MCF 10A (cell line): ENCODE results near the gene HNRNPUL1. TPM values are rescaled to one million over a fixed set of nuclear protein-coding genes. Genes with fewer than 3 reads are reported as not detected.

Experiments used
- BruUV-seq: library from RNA; stranded (reverse); fragments of 400-500 nt; replicated peaks from 2 replicates; lab custom pipeline; 2021; lab: Mats Ljungman, UMichigan
- CTCF ChIA-PET: fragments of 300-600 bp; sonication (Branson Sonifier 250); formaldehyde crosslinking; extraction: SDS; loops from one replicate; lab custom pipeline; 2021; ENCODE audit warnings: antibody characterized with exemption, inconsistent platforms; lab: Yijun Ruan, JAX
- POLR2A ChIA-PET: fragments of 300-600, 350-650 bp; sonication (Branson Sonifier 250); formaldehyde crosslinking; extraction: SDS; loops from one replicate; lab custom pipeline; 2020; ENCODE audit warnings: antibody characterized with exemption, inconsistent platforms; lab: Yijun Ruan, JAX
- DNase-seq: peaks from one replicate; pipeline ENCODE4 v3.0.0-alpha.2; 2018; ENCODE audit not compliant: unreplicated experiment
- H3K27ac Mint-ChIP-seq: one replicate; pipeline ENCODE4 v1.8.0; 2022; ENCODE audit warnings: mild to moderate bottlenecking, low read depth, mixed read lengths; ENCODE audit not compliant: unreplicated experiment
- H3K27me3 Mint-ChIP-seq: one replicate; pipeline ENCODE4 v1.8.0; 2022; ENCODE audit warnings: mixed read lengths; ENCODE audit not compliant: insufficient read depth, unreplicated experiment
- H3K36me3 Mint-ChIP-seq: one replicate; pipeline ENCODE4 v1.8.0; 2022; ENCODE audit warnings: mild to moderate bottlenecking, moderate library complexity, mixed read lengths; ENCODE audit not compliant: insufficient read depth, unreplicated experiment
- H3K4me1 Mint-ChIP-seq: one replicate; pipeline ENCODE4 v1.8.0; 2022; ENCODE audit warnings: mixed read lengths; ENCODE audit not compliant: insufficient read depth, unreplicated experiment
- H3K4me3 Mint-ChIP-seq: one replicate; pipeline ENCODE4 v1.8.0; 2022; ENCODE audit warnings: mild to moderate bottlenecking, moderate library complexity, mixed read lengths; ENCODE audit not compliant: unreplicated experiment
- H3K9me3 Mint-ChIP-seq: one replicate; pipeline ENCODE4 v1.8.0; 2022; ENCODE audit warnings: mixed read lengths; ENCODE audit not compliant: unreplicated experiment
- intact Hi-C: fragments of 100-400 bp; cut with micrococcal nuclease; formaldehyde crosslinking; loops from 2 replicates; pipeline ENCODE4 v1.14.1; 2022
- total RNA-seq: library from RNA; stranded (reverse); gene quantifications from 2 replicates; pipeline ENCODE4 v1.2.3, GENCODE V29; 2022
- TF ChIP-seq, protein P1 (sequence below): fragments of 200-600 bp; IDR thresholded peaks from one replicate; pipeline ENCODE4 v1.8.0; 2022; ENCODE audit warnings: antibody characterized with exemption, mild to moderate bottlenecking; ENCODE audit not compliant: unreplicated experiment

HNRNPUL1 gene
- total RNA-seq, 1 experiment from 2014 or later = 204 TPM

DNA sequence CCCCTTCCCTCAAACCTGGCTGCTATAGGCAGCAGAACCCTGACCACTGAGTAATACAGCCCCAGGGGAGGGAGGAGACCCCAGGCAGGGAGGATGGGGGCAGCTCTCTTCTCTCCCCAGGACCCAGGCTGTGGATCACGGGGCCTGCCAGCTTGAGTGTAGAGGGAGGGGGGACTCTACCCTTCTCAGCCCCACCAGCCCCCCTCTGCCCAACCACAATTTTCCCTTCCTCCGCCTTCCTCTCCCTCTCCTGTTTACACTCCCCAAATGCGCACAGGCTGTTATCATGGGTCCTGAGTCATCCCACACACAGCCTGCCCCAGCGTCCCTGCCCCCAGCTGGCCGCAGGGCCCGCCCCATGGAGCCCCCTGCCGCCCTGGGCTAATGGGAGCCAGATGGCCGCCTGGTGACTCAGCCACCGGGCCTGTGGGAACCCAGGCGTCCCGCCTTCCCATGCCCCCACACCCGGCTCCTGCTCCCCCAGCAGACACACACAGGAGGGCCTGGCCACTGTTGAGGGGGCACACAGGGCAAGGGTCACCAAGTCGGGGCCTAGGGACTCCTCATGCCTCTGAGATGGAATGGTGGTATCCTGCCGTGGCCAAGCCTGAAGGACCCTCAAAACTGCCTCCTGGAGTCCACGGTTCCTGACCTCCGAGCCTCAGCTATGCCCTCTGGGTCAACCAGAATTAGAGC, 59.4 kb downstream of the HNRNPUL1 start:
- H3K4me1 Mint-ChIP-seq = peaks cover 45% of the 10 kb centered on the region
- peak overlapping the region; percentile 7 for H3K27ac Mint-ChIP-seq
- ChIA-PET POLR2A (interaction anchor here (0.6 to 1.1 kb wide), 3 partner anchors 13 to 323 kb away, joined by 3 to 5 read pairs (median 4); no protein-coding TSS in a partner anchor), CTCF (interaction anchor here (0.6 to 3.6 kb wide), 3 partner anchors 15 to 245 kb away, joined by 3 to 14 read pairs (median 3); no protein-coding TSS in a partner anchor)
- no TSS peak for BruUV-seq
- H3K27me3 Mint-ChIP-seq = no peaks in the 10 kb centered on the region
- peaks cover 38% of the 10 kb centered on the region for H3K36me3 Mint-ChIP-seq
- intact Hi-C loops = loop anchor here (10.0 kb wide), 1 partner anchor 251 kb away; the partner anchor contains the start of gene CEACAM21
- TF ChIP-seq, protein P1, sequence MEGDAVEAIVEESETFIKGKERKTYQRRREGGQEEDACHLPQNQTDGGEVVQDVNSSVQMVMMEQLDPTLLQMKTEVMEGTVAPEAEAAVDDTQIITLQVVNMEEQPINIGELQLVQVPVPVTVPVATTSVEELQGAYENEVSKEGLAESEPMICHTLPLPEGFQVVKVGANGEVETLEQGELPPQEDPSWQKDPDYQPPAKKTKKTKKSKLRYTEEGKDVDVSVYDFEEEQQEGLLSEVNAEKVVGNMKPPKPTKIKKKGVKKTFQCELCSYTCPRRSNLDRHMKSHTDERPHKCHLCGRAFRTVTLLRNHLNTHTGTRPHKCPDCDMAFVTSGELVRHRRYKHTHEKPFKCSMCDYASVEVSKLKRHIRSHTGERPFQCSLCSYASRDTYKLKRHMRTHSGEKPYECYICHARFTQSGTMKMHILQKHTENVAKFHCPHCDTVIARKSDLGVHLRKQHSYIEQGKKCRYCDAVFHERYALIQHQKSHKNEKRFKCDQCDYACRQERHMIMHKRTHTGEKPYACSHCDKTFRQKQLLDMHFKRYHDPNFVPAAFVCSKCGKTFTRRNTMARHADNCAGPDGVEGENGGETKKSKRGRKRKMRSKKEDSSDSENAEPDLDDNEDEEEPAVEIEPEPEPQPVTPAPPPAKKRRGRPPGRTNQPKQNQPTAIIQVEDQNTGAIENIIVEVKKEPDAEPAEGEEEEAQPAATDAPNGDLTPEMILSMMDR = no peak
- peak; percentile 82 for DNase-seq
- no peak overlapping the region for H3K4me3 Mint-ChIP-seq
- H3K9me3 Mint-ChIP-seq = no peaks in the 10 kb centered on the region

DNA sequence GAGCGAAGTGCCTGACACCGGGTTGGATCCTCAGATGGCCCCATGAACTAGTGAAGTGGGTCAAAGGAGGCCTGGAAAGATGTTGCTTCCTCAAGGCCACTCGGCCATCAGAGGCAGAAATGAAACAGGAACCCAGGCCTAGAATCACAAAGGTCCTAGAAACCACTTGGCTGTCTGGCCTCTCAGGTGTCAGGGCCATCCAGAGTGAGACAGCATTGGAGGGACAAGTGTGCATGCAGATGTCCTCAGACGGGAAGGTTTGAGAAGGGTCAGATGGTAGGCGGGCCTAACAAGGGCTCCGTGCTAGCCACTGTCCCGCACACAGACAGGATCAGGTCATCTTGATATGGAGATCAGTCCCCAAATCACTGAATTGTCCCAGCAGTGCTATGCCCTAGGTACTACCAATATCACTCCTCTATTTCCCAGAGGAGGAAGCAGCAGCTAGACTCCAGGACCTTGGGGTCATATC, 60.1 kb downstream of the HNRNPUL1 start:
- Mint-ChIP-seq H3K27ac (peak overlapping the region; percentile 7), H3K4me1 (peaks cover 51% of the 10 kb centered on the region), H3K9me3 (no peaks in the 10 kb centered on the region), H3K4me3 (no peak overlapping the region), H3K27me3 (no peaks in the 10 kb centered on the region), H3K36me3 (peaks cover 31% of the 10 kb centered on the region)
- TF ChIP-seq, protein P1 = no peak
- no peak for DNase-seq
- TSS peak; percentile 27 for BruUV-seq
- ChIA-PET POLR2A (interaction anchor here (0.6 to 1.4 kb wide), 5 partner anchors 15 to 322 kb away, joined by 3 to 5 read pairs (median 3); no protein-coding TSS in a partner anchor), CTCF (interaction anchor here (0.7 to 3.6 kb wide), 3 partner anchors 16 to 244 kb away, joined by 3 to 14 read pairs (median 3); no protein-coding TSS in a partner anchor)
- intact Hi-C loops = loop anchor here (10.0 kb wide), 1 partner anchor 251 kb away; the partner anchor contains the start of gene CEACAM21

- Mint-ChIP-seq H3K9me3 (no peaks in the 10 kb centered on the region), H3K27ac (peak overlapping the region; percentile 7), H3K4me1 (peaks cover 51% of the 10 kb centered on the region), H3K36me3 (peaks cover 25% of the 10 kb centered on the region), H3K4me3 (peak overlapping the region; percentile 30), H3K27me3 (no peaks in the 10 kb centered on the region)
- peak; percentile 79 for DNase-seq
- CTCF ChIA-PET = interaction anchor here (0.5 to 0.7 kb wide), 2 partner anchors 27 to 71 kb away, joined by 3 read pairs; no protein-coding TSS in a partner anchor
- TF ChIP-seq, protein P1 = no peak
- no TSS peak for BruUV-seq
- POLR2A ChIA-PET = interaction anchor here (0.7 to 1.4 kb wide), 6 partner anchors 11 to 604 kb away, joined by 3 to 5 read pairs (median 3); no protein-coding TSS in a partner anchor
- intact Hi-C loops = loop anchor here (10.0 kb wide), 1 partner anchor 250 kb away; the partner anchor contains the start of gene CEACAM21
Measured at GRCh38 chr19:41324921-41325639, 60.9 kb downstream of the HNRNPUL1 start.
